Measurements from ENCODE around the gene TATDN2.

TATDN2 gene, protein sequence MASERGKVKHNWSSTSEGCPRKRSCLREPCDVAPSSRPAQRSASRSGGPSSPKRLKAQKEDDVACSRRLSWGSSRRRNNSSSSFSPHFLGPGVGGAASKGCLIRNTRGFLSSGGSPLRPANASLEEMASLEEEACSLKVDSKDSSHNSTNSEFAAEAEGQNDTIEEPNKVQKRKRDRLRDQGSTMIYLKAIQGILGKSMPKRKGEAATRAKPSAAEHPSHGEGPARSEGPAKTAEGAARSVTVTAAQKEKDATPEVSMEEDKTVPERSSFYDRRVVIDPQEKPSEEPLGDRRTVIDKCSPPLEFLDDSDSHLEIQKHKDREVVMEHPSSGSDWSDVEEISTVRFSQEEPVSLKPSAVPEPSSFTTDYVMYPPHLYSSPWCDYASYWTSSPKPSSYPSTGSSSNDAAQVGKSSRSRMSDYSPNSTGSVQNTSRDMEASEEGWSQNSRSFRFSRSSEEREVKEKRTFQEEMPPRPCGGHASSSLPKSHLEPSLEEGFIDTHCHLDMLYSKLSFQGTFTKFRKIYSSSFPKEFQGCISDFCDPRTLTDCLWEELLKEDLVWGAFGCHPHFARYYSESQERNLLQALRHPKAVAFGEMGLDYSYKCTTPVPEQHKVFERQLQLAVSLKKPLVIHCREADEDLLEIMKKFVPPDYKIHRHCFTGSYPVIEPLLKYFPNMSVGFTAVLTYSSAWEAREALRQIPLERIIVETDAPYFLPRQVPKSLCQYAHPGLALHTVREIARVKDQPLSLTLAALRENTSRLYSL

DNA sequence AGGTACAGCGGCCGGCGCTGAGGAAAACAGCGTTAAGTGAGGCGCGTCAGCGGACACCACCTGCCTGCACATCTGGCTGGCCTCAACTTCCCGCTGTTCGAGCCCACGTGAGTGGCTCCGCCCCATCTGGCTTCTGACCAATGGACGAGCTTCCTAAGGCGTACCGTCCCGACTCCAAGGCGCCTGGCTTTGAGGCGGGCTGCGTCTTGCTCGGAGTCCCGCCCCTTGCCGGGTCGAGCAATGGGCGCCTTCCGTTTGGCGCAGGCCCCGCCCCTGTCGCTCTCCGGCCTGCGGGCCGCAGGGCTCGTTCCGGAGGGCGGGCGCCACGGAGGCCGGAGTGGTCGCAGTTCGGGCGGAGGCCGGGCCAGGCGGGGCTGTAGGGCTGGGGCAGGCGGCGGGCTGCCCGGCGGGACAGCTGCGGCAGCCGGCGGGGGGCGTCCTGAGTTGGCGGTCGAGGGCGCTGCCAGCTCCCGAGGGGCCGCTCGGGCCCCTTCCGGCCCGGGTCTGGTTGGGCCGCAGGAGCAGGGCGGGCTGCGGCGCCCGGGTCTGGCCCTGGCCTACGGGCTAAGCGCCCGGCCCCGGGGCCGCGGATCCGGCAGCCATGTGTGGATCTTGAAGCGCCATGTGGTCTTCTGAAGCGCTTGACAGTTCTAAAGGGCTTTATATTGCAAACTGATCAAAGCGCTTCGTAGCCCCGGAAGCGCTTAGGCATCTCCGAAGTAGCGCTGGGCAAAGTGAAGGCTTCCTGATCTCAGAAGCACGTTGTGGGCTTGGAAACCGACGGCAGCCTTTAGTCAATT lies at the start of gene TATDN2:
TATDN2 (plus strand) TSS at position 276 of the 800 bp plus-strand sequence. CDS start 742 bp downstream, outside the sequence.
- DNase-seq (ENCODE audit: low spot score): peak; percentile 97

DNA sequence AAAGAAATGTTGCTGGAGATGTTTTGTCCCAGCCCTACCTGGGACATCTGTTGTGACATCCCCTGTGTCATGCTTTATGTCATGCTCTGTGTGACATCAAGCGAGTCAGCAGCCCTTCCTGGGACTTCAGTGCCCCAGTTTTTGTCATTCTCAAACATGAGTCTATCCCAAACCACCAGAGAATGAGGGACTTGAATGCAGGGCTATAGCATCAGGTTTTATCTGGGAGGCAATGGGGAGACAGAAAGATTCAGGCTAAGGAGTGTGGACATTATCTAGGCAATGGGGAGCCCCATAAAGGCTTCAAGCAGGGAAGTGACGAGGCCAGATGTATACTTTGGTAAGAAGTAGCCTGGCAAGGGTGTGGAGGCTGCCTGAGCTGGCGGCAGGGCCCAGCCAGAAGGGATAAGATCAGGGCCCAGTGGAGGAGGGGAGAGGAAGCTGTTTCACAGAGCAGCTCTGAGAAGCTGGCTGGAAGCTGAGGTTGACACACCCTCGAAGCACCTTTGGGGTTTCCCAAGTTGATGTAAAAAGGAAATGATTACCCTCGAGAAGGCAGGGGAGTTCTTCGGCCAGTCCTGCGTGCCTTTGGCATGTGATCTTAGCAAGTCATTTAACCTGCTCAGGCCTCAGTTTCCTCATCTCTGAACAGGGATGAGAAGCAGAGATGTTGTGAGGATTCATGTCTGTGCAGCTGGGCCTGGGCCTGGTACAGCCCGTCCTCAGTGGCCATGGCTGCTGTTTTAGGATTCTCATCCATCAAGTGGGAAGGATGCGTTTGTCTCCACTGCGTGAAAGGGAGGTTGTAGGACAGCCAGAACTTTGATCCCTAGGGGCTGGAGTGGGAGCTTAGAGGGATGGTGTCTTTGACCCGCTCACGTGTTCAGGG lies 49.3 kb upstream of the TATDN2 start:
- peak; percentile 83 for DNase-seq (ENCODE audit: low spot score)

GRCh38 chr3:10204921-10205320 lies 43.3 kb upstream of the TATDN2 start:
- DNase-seq (ENCODE audit: low spot score): no peak

DNA sequence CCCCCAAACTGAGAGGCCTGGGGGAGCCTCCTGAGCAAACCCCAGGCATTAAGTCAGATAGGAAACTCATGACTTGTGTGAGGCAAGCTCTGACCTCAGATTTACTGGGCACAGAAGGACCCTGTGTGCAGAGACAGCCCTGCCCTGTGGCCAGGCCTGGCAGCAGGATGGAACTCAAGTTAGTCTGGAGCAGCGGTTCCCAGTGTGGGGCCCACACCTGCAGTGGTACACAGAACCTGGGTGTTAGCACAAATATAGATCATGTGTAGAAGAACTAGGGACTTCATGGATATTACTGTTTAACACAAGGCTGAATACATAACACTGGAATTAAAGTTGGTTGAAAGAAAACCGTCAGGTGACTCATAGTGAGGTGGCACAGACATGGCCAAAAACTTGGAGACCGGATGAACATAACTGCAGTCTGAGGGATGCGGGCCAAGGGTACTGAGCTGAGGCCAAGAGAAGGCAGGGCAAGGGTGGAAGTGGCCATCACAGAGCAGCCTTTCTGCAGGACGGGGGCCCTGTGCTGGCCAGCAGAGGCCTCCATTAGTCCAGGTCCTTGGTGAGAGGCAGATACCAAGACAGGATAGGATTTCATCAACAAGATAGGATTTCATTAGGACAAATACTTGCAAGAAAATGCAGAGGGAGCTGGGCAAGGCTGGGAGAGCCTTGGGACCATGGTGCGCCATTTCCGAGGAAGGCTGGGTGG lies 42.7 kb upstream of the TATDN2 start:
- no peak for DNase-seq (ENCODE audit: low spot score)

- DNase-seq (ENCODE audit: low spot score): no peak
Measured at GRCh38 chr3:10206166-10206511, 42.1 kb upstream of the TATDN2 start.

- DNase-seq (ENCODE audit: low spot score): no peak
Measured at GRCh38 chr3:10213156-10213792, 35.0 kb upstream of the TATDN2 start.

DNA sequence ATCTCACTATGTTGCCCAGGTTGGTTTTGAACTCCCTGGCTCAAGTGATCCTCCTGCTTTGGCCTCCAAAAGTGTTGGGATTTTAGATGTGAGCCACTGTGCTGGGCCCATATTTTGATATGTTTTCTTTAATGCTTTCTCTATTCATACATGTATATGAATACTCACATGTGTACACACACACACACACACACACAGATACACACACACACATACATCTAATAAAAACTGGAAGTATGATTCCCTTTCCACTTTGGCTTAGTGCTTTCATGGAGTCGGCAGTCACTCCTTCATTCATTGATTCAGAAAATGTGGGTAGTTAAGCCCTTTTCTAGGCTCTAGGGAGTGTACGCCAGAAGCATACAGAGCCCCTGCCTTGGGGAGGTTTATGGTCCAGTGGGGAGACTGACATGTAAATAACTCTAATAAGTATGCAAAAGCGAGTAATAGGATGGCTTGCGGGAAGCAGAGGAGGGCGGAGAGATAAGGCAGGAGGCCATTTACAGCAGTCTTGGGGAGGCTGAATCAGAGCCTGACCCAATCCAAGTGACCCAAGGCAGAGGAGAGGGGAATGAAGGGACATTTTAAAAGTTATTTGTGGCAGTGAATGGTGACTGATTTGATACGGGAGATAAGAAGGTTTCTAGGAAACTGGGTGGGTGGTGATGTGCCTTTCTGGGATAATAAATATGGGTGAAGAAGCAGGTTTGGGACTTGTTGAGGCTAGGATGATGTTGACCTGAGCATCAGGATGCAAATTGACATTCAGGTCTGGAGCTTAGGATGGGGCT lies 32.5 kb upstream of the TATDN2 start:
- DNase-seq (ENCODE audit: low spot score): no peak

- DNase-seq (ENCODE audit: low spot score): no peak
Measured at GRCh38 chr3:10217359-10217758, 30.9 kb upstream of the TATDN2 start.

DNA sequence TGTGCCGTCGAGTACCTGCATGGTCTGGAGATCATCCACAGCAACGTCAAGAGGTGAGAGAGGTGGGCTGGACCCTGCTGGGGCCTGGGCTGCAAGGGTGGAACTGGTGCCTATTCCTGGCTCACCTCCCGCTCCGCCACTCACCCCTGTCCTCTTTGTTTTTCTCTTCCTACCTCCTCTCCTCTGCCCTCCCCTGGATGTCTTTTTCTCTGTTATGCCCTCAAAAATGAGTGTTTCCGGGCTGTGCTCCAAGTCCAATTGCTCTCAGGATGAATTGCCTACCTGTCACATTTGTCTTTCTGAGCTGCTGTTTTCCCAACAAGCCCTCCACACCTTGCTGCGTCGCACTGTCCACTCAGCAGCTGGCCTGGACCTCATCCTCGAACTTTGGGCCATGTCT lies 28.5 kb upstream of the TATDN2 start:
- no peak for DNase-seq (ENCODE audit: low spot score)

DNA sequence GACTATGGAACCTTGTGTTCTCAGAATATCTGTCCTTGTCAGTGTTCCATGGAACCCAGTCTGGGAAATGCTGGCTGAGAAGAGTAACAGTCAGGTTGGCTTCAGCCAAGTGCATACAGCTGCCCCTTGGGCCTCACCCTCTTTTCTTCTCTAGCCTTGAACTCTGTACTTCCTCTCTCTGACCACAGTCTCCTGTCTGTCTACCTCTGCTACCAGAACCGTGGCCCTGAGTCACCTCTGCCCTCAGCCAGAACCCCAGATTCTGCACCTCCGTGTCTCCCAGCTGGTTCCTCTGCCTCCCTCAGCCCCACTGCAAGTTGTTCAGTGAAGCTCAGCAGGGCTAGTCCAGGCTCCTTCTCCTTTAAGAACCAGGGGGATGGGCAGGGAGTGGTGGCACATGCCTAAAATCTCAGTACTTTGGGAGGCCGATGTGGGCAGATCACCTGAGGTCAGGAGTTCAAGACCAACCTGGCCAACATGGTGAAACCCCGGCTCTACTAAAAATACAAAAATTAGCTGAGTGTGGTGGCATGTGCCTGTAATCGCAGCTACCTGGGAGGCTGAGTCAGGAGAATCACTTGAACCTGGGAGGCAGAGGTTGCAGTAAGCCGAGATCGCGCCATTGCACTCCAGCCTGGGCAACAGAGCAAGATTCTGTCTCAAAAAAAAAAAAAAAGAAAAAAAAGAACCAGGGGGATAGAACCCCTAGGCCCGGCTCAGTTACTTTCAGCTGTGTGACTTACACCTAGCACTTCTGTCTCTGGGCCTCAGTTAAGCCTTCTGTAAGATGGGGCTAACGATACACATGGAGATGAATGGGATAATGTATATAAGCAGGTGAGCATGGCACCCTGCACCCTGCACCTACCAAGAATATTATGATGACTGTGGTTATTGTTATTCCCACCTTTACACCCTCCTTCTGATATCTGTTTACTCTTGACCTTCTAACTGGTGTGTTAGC lies 24.3 kb upstream of the TATDN2 start:
- peak; percentile 39 for DNase-seq (ENCODE audit: low spot score)

DNA sequence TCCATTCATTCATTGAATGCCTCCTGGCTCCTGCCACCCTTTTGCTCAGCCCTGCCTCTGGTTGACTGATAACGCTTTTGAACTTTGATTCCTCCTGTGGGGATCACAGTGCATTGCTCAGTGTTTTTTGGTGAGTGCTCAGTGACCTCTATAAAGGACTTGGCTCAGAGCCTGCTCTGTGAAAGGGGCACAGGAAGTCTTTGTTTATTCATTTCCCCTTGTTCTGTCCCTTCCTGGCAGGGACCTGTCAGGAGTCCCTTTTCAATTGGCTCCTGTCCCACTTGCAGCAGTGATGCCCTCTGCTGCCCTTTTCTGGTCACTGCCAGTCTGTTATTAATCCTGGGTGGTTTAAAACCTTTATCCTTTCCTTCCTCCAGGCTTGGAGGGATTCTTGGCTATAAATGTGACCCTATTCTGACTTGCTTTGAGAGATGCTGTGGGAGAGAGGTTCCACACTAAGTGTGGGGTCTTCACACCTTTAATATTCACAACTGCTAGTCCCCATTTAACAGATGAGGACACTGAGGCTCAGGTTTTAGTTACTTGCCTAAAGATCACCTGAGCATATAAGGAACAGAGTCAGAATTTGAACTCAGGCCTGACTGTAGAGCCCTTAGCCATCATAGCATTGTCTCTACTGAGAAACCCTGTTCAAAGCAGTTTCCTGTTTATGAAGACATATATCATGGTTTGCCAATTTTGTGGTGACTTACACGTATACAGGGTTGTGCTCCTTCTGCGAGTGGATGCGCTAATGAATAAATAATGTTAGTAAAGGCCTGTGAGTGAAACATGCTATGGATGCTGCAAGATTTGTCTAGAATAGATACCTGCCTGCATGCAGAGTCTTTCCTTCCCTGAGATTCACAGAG lies 23.2 kb upstream of the TATDN2 start:
- peak; percentile 69 for DNase-seq (ENCODE audit: low spot score)

DNA sequence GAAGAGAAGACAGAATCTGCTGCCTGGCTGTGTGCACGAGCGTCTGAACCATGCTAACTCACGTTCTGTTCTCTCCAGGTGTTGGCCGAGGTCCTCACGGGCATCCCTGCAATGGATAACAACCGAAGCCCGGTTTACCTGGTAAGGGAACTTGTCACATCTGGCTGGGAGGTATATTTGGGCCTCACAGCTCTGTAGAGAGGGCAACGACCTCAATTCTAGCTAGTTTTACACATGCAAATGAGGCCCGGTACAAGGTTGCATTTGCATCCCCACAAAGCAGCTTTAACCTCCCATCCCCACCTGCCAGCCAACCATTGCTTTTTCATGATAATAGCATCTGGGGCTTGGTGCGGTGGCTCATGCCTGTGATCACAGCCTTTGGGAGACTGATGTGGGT lies 22.0 kb upstream of the TATDN2 start:
- DNase-seq (ENCODE audit: low spot score): no peak

DNA sequence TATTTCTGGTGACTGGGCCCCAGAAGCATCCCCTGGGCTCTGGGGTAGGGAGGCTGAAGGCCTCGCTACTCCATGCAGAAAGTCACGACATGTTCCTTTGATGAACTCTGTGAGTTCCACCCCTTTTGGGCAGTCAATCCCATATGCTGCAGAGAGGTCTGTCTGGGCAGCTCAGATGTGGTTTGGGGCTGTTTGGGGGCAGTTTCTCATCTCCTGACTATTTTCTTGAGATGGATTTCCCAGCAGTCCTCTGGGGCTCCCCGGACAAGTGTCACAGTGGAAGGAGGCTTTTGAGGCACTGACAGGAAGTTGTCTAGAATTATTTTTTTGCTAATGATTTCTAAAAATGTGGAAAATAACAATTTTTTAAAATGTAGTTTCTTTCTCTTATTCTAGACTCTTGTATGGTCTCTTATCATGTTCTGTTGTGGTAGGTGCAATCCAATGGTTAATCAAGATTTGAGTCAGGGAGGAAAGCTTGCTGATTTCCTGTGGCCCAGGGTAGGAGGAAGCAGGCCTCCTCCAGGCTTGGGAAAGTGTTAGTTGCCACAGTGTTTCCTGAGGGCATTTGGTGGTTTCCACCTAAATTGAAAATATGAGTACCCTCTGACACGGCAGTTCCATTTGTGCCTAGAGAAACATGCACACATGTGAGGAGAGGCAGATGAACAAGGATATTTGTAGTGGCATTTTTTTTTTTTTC lies 19.9 kb upstream of the TATDN2 start:
- DNase-seq (ENCODE audit: low spot score): no peak

- no peak for DNase-seq (ENCODE audit: low spot score)
Measured at GRCh38 chr3:10229576-10229975, 18.7 kb upstream of the TATDN2 start.

DNA sequence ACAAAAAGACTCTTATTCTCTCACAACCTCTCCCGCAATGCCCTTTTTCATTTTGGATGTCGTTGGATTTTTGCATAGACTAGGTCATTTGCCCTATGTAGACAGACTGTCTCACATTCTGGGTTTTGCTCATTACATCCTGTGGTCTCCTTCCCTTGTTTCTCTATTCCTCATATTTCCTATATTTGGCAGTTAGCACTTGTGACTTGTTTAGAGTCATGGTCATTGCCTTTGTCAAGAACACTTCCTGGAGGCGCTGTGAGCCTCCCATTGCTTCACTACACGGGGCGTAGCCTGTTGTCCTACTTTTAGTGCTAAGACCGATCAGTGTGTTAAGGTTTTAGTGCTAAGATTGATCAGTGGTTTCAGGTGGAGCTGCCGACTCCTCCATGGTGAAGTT lies 16.1 kb upstream of the TATDN2 start:
- DNase-seq (ENCODE audit: low spot score): no peak

- DNase-seq (ENCODE audit: low spot score): no peak
Measured at GRCh38 chr3:10233988-10234387, 14.3 kb upstream of the TATDN2 start.

Measured in CD4-positive, alpha-beta T cell treated with Interleukin-6 at 100 ng/mL for 8 hours (primary cell).